Central memory CD8-positive, alpha-beta T cell (primary cell): ENCODE data around the gene TBC1D4.
A peak's percentile ranks its signal among the peaks of the same experiment; 100 is the strongest.
"Not testable (repeated sequence)": the region's sequence is repeated elsewhere in the genome, so short reads cannot be mapped to it uniquely, and the experiment has no call there.

ENCODE experiments used
- ATAC-seq: fragments of 150-1000 bp; cut with Tn5 transposase; replicated peaks from 2 replicates; pipeline ENCODE4 v1.10.0; 2022; ENCODE audit warnings: mild to moderate bottlenecking, moderate FRiP score, moderate number of reproducible peaks; ENCODE audit not compliant: poor library complexity, severe bottlenecking; ENCODE audit errors: extremely low read depth
- DNase-seq, 2 donors: peaks; one replicate each; pipeline ENCODE4 v3.0.0; 2021; ENCODE audit warnings: low spot score in 2 of 2
- H3K27ac Mint-ChIP-seq: one replicate; pipeline ENCODE4 v1.8.0; 2022; ENCODE audit warnings: low read depth, mild to moderate bottlenecking, moderate library complexity, mixed read lengths
- H3K27me3 Mint-ChIP-seq: one replicate; pipeline ENCODE4 v1.8.0; 2022; ENCODE audit warnings: mixed read lengths
- H3K36me3 Mint-ChIP-seq: one replicate; pipeline ENCODE4 v1.8.0; 2022; ENCODE audit warnings: mild to moderate bottlenecking, moderate library complexity, mixed read lengths; ENCODE audit not compliant: insufficient read depth
- H3K4me1 Mint-ChIP-seq: one replicate; pipeline ENCODE4 v1.8.0; 2022; ENCODE audit warnings: mixed read lengths
- H3K4me3 Mint-ChIP-seq: one replicate; pipeline ENCODE4 v1.8.0; 2022; ENCODE audit warnings: mild to moderate bottlenecking, moderate library complexity, mixed read lengths
- H3K9me3 Mint-ChIP-seq: one replicate; pipeline ENCODE4 v1.8.0; 2022; ENCODE audit warnings: mixed read lengths

The TBC1D4 gene

GRCh38 chr13:75302071-75302698 is 179.8 kb downstream of the TBC1D4 start:
- Mint-ChIP-seq H3K27ac (no peak overlapping the region), H3K4me3 (no peak overlapping the region), H3K4me1 (no peaks in the 10 kb centered on the region), H3K9me3 (peaks cover 4% of the 10 kb centered on the region), H3K36me3 (peaks cover 10% of the 10 kb centered on the region), H3K27me3 (no peaks in the 10 kb centered on the region)
- ATAC-seq (no peak), DNase-seq (no peak)

- ATAC-seq (no peak), DNase-seq (no peak)
- H3K27ac Mint-ChIP-seq = peak overlapping the region; percentile 18
- H3K4me1 Mint-ChIP-seq = peaks cover 6% of the 10 kb centered on the region
- no peaks in the 10 kb centered on the region for H3K27me3 Mint-ChIP-seq
- H3K4me3 Mint-ChIP-seq = no peak overlapping the region
- peaks cover 9% of the 10 kb centered on the region for H3K36me3 Mint-ChIP-seq
- H3K9me3 Mint-ChIP-seq = peaks cover 4% of the 10 kb centered on the region
Observed at GRCh38 chr13:75299913-75300862, 181.8 kb downstream of the TBC1D4 start.

- Mint-ChIP-seq H3K4me1 (peaks cover 6% of the 10 kb centered on the region), H3K36me3 (peaks cover 7% of the 10 kb centered on the region), H3K27ac (no peak overlapping the region), H3K9me3 (no peaks in the 10 kb centered on the region), H3K27me3 (no peaks in the 10 kb centered on the region), H3K4me3 (no peak overlapping the region)
- ATAC-seq = no peak
- DNase-seq = no peak
Observed at GRCh38 chr13:75299246-75299645, 182.7 kb downstream of the TBC1D4 start.

- Mint-ChIP-seq H3K4me1 (peaks cover 6% of the 10 kb centered on the region), H3K36me3 (peaks cover 13% of the 10 kb centered on the region), H3K27ac (no peak overlapping the region), H3K9me3 (no peaks in the 10 kb centered on the region), H3K27me3 (no peaks in the 10 kb centered on the region), H3K4me3 (no peak overlapping the region)
- ATAC-seq (no peak), DNase-seq (no peak)
Observed at GRCh38 chr13:75296641-75297040, 185.3 kb downstream of the TBC1D4 start.

GRCh38 chr13:75295201-75295600 is 186.8 kb downstream of the TBC1D4 start:
- no peak for ATAC-seq
- no peaks in the 10 kb centered on the region for H3K27me3 Mint-ChIP-seq
- H3K27ac Mint-ChIP-seq = no peak overlapping the region
- H3K4me3 Mint-ChIP-seq = no peak overlapping the region
- peaks cover 6% of the 10 kb centered on the region for H3K4me1 Mint-ChIP-seq
- peaks cover 9% of the 10 kb centered on the region for H3K36me3 Mint-ChIP-seq
- H3K9me3 Mint-ChIP-seq = no peaks in the 10 kb centered on the region
- no peak for DNase-seq

- Mint-ChIP-seq H3K36me3 (peaks cover 7% of the 10 kb centered on the region), H3K4me3 (no peak overlapping the region), H3K27ac (no peak overlapping the region), H3K4me1 (peaks cover 6% of the 10 kb centered on the region), H3K9me3 (no peaks in the 10 kb centered on the region), H3K27me3 (no peaks in the 10 kb centered on the region)
- ATAC-seq = no peak
- DNase-seq = no peak
Observed at GRCh38 chr13:75294110-75294509, 187.9 kb downstream of the TBC1D4 start.

- Mint-ChIP-seq H3K36me3 (peaks cover 5% of the 10 kb centered on the region), H3K9me3 (no peaks in the 10 kb centered on the region), H3K27me3 (no peaks in the 10 kb centered on the region), H3K27ac (no peak overlapping the region), H3K4me1 (no peaks in the 10 kb centered on the region), H3K4me3 (no peak overlapping the region)
- DNase-seq = no peak
- no peak for ATAC-seq
Observed at GRCh38 chr13:75285310-75285709, 196.7 kb downstream of the TBC1D4 start.

- no peaks in the 10 kb centered on the region for H3K4me1 Mint-ChIP-seq
- H3K27ac Mint-ChIP-seq = no peak overlapping the region
- no peaks in the 10 kb centered on the region for H3K9me3 Mint-ChIP-seq
- no peak overlapping the region for H3K4me3 Mint-ChIP-seq
- peaks cover 14% of the 10 kb centered on the region for H3K27me3 Mint-ChIP-seq
- H3K36me3 Mint-ChIP-seq = peaks cover 1% of the 10 kb centered on the region
- no peak for ATAC-seq
- DNase-seq = no peak
Observed at GRCh38 chr13:75279834-75280369, 202.1 kb downstream of the TBC1D4 start.

GRCh38 chr13:75273695-75274094 is 208.3 kb downstream of the TBC1D4 start:
- H3K9me3 Mint-ChIP-seq, H3K4me3 Mint-ChIP-seq, DNase-seq, H3K36me3 Mint-ChIP-seq, H3K27ac Mint-ChIP-seq, H3K4me1 Mint-ChIP-seq, ATAC-seq: not testable (repeated sequence)
- H3K27me3 Mint-ChIP-seq = peaks cover 29% of the 10 kb centered on the region

- Mint-ChIP-seq H3K4me3 (no peak overlapping the region), H3K27me3 (peaks cover 22% of the 10 kb centered on the region), H3K4me1 (no peaks in the 10 kb centered on the region), H3K36me3 (no peaks in the 10 kb centered on the region), H3K9me3 (peaks cover 5% of the 10 kb centered on the region), H3K27ac (no peak overlapping the region)
- ATAC-seq = no peak
- DNase-seq = no peak
Observed at GRCh38 chr13:75271846-75272245, 210.1 kb downstream of the TBC1D4 start.

GRCh38 chr13:75268481-75268880 is 213.5 kb downstream of the TBC1D4 start:
- DNase-seq, H3K27me3 Mint-ChIP-seq, ATAC-seq, H3K36me3 Mint-ChIP-seq, H3K4me3 Mint-ChIP-seq, H3K9me3 Mint-ChIP-seq, H3K27ac Mint-ChIP-seq, H3K4me1 Mint-ChIP-seq: not testable (repeated sequence)

- H3K36me3 Mint-ChIP-seq = no peaks in the 10 kb centered on the region
- DNase-seq (no peak), ATAC-seq (no peak)
- H3K27me3 Mint-ChIP-seq = peaks cover 10% of the 10 kb centered on the region
- H3K27ac Mint-ChIP-seq = no peak overlapping the region
- no peak overlapping the region for H3K4me3 Mint-ChIP-seq
- no peaks in the 10 kb centered on the region for H3K9me3 Mint-ChIP-seq
- no peaks in the 10 kb centered on the region for H3K4me1 Mint-ChIP-seq
Observed at GRCh38 chr13:75264611-75265010, 217.4 kb downstream of the TBC1D4 start.
